Vagina (tissue), 2 donors: ENCODE results near the gene FRMD7. TPM values are rescaled to one million over a fixed set of nuclear protein-coding genes. Genes with fewer than 3 reads are reported as not detected.

ENCODE experiments used
- DNase-seq, 2 donors: peaks; one replicate each; pipeline ENCODE4 v3.0.0-alpha.2; 2017; ENCODE audit errors: extremely low spot score in 2 of 2
- H3K27ac ChIP-seq: fragments of 200-600 bp; sonication (generic); one replicate; pipeline ENCODE4 v1.5.1; 2019
- H3K27me3 ChIP-seq: fragments of 200-600 bp; sonication (generic); one replicate; pipeline ENCODE4 v1.5.1; 2019
- H3K36me3 ChIP-seq, 2 donors: fragments of 200-600 bp; sonication (generic); one replicate each; pipeline ENCODE4 v1.5.1; 2017 to 2019
- H3K4me1 ChIP-seq: fragments of 200-600 bp; sonication (generic); one replicate; pipeline ENCODE4 v1.5.1; 2019
- H3K4me3 ChIP-seq, 2 donors: fragments of 200-600 bp; sonication (generic); 1 replicate in 1 of 2; 2 replicates in 1 of 2; pipeline ENCODE4 v1.5.1; 2016 to 2019
- H3K9me3 ChIP-seq: fragments of 200-600 bp; sonication (generic); one replicate; pipeline ENCODE4 v1.5.1; 2019
- POLR2A ChIP-seq, 2 donors: fragments of 450-650 bp; IDR thresholded peaks; one replicate each; pipeline ENCODE4 v1.6.1; 2017; ENCODE audit warnings: antibody characterized with exemption in 2 of 2, mild to moderate bottlenecking in 2 of 2, moderate library complexity in 2 of 2
- POLR2AphosphoS5 ChIP-seq, 2 donors: sonication (generic); formaldehyde crosslinking; IDR thresholded peaks; one replicate each; pipeline ENCODE4 v1.9.0; 2017; ENCODE audit warnings: antibody characterized with exemption in 2 of 2, mild to moderate bottlenecking in 2 of 2, low read depth in 1 of 2; ENCODE audit not compliant: insufficient read depth in 1 of 2
- intact Hi-C: fragments of 100-400 bp; cut with DNase I; formaldehyde crosslinking; loops from one replicate; pipeline ENCODE4 v1.15.1; 2023
- total RNA-seq: library from RNA; depleted of rRNA; stranded (reverse); fragments of >200 nt; gene quantifications from one replicate; pipeline ENCODE4 v1.2.3, GENCODE V29; 2016
- TF ChIP-seq, protein P1 (sequence below), 3 experiments: fragments of 450-650 bp in 2 of 3; fragments of 200-600 bp in 1 of 3; sonication (generic) in 1 of 3; IDR thresholded peaks; one replicate each; pipeline ENCODE4 v1.5.1; 2017 to 2019; ENCODE audit warnings: antibody characterized with exemption in 3 of 3, mild to moderate bottlenecking in 2 of 3, moderate library complexity in 2 of 3

FRMD7 gene, protein sequence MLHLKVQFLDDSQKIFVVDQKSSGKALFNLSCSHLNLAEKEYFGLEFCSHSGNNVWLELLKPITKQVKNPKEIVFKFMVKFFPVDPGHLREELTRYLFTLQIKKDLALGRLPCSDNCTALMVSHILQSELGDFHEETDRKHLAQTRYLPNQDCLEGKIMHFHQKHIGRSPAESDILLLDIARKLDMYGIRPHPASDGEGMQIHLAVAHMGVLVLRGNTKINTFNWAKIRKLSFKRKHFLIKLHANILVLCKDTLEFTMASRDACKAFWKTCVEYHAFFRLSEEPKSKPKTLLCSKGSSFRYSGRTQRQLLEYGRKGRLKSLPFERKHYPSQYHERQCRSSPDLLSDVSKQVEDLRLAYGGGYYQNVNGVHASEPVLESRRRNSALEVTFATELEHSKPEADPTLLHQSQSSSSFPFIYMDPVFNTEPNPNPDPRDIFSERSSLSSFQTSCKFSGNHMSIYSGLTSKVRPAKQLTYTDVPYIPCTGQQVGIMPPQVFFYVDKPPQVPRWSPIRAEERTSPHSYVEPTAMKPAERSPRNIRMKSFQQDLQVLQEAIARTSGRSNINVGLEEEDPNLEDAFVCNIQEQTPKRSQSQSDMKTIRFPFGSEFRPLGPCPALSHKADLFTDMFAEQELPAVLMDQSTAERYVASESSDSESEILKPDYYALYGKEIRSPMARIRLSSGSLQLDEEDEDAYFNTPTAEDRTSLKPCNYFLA
- total RNA-seq: not detected

- no peak within 1 kb of the TSS for H3K27ac ChIP-seq
- no peaks in the 10 kb centered on the region for H3K36me3 ChIP-seq
- H3K9me3 ChIP-seq: no peaks in the 10 kb centered on the region
- DNase-seq: no peak
- intact Hi-C loops: no loop called here
- H3K4me1 ChIP-seq: no peaks in the 10 kb centered on the region
- no peak for TF ChIP-seq POLR2A (IDR thresholded peaks at IDR 0.05)
- no peaks in the 10 kb centered on the region for H3K27me3 ChIP-seq
- no peak within 1 kb of the TSS for H3K4me3 ChIP-seq
These were observed at the start of gene FRMD7 for GRCh38 chrX:132127743-132128142. Gene FRMD7 (minus strand): TSS chrX:132128020. CDS start chrX:132127844, 176 bp downstream.

- Histone ChIP-seq H3K27me3 (peaks cover 4% of the 10 kb centered on the region), H3K4me1 (no peaks in the 10 kb centered on the region), H3K36me3 (no peaks in the 10 kb centered on the region), H3K4me3 (no peak overlapping the region), H3K27ac (no peak overlapping the region), H3K9me3 (no peaks in the 10 kb centered on the region)
- no peak for DNase-seq
- TF ChIP-seq, protein P1, sequence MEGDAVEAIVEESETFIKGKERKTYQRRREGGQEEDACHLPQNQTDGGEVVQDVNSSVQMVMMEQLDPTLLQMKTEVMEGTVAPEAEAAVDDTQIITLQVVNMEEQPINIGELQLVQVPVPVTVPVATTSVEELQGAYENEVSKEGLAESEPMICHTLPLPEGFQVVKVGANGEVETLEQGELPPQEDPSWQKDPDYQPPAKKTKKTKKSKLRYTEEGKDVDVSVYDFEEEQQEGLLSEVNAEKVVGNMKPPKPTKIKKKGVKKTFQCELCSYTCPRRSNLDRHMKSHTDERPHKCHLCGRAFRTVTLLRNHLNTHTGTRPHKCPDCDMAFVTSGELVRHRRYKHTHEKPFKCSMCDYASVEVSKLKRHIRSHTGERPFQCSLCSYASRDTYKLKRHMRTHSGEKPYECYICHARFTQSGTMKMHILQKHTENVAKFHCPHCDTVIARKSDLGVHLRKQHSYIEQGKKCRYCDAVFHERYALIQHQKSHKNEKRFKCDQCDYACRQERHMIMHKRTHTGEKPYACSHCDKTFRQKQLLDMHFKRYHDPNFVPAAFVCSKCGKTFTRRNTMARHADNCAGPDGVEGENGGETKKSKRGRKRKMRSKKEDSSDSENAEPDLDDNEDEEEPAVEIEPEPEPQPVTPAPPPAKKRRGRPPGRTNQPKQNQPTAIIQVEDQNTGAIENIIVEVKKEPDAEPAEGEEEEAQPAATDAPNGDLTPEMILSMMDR (IDR thresholded peaks at IDR 0.05): no peak
- TF ChIP-seq POLR2AphosphoS5 (IDR thresholded peaks at IDR 0.05; ENCODE audit: insufficient read depth in 1 of 2, low read depth in 1 of 2) (no peak), POLR2A (IDR thresholded peaks at IDR 0.05) (no peak)
- intact Hi-C loops: no loop called here
These were observed 45.8 kb upstream of the FRMD7 start for GRCh38 chrX:132173647-132174046.

DNA sequence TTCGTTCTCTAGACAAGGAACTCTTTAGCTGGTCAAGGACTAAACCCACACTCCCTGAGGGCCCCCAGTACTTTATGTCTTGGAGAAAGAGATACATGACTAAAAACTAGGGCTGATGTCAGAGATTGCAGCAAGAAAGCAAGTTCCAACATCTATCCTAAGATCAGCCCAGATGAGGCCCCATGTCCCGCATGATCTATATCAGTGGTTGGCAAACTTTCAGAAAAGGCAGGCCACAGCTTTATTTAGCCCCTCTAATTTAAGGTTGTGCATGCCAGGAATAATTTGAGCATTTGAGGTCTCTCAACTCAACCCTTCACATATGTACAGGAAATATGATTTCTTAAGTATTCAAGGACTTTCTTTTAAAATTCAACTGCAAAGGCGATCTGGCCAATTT, 44.1 kb upstream of the FRMD7 start:
- Histone ChIP-seq H3K9me3 (no peaks in the 10 kb centered on the region), H3K4me1 (no peaks in the 10 kb centered on the region), H3K27ac (no peak overlapping the region), H3K36me3 (no peaks in the 10 kb centered on the region), H3K27me3 (no peaks in the 10 kb centered on the region), H3K4me3 (no peak overlapping the region)
- intact Hi-C loops: no loop called here
- TF ChIP-seq, protein P1 (IDR thresholded peaks at IDR 0.05): no peak
- TF ChIP-seq POLR2A (IDR thresholded peaks at IDR 0.05) (no peak), POLR2AphosphoS5 (IDR thresholded peaks at IDR 0.05; ENCODE audit: insufficient read depth in 1 of 2, low read depth in 1 of 2) (no peak)
- no peak for DNase-seq

GRCh38 chrX:132171478-132171877, 43.7 kb upstream of the FRMD7 start:
- H3K9me3 ChIP-seq: no peaks in the 10 kb centered on the region
- no peaks in the 10 kb centered on the region for H3K4me1 ChIP-seq
- intact Hi-C loops: no loop called here
- no peaks in the 10 kb centered on the region for H3K36me3 ChIP-seq
- no peak for DNase-seq
- no peak overlapping the region for H3K4me3 ChIP-seq
- no peaks in the 10 kb centered on the region for H3K27me3 ChIP-seq
- H3K27ac ChIP-seq: no peak overlapping the region
- no peak for TF ChIP-seq POLR2AphosphoS5 (IDR thresholded peaks at IDR 0.05; ENCODE audit: insufficient read depth in 1 of 2, low read depth in 1 of 2)
- TF ChIP-seq POLR2A (IDR thresholded peaks at IDR 0.05): no peak
- TF ChIP-seq, protein P1 (IDR thresholded peaks at IDR 0.05): no peak

DNA sequence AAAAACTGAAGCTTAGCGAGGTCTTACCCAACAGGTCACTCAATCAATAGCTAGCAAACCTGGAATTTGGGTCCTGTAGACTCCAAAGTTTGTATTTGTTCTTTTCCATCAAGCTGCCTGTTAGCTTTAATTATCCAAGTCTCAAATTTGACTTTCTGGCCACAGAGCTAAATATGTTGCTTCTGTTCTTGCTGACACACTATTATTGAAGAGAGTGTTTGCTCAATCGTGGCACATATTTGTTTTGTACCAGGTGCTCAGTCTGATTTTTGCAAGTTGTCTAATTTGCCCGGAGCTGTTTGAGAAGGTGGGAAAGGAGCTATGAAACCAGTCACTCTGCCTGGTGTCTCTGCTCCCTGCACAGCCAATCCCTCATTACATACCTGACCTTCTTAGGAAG, 41.7 kb upstream of the FRMD7 start:
- TF ChIP-seq, protein P1 (IDR thresholded peaks at IDR 0.05): no peak
- TF ChIP-seq POLR2AphosphoS5 (IDR thresholded peaks at IDR 0.05; ENCODE audit: insufficient read depth in 1 of 2, low read depth in 1 of 2): no peak
- TF ChIP-seq POLR2A (IDR thresholded peaks at IDR 0.05): no peak
- no peaks in the 10 kb centered on the region for H3K36me3 ChIP-seq
- no peak overlapping the region for H3K27ac ChIP-seq
- intact Hi-C loops: no loop called here
- no peaks in the 10 kb centered on the region for H3K9me3 ChIP-seq
- no peak overlapping the region for H3K4me3 ChIP-seq
- no peaks in the 10 kb centered on the region for H3K4me1 ChIP-seq
- no peak for DNase-seq
- no peaks in the 10 kb centered on the region for H3K27me3 ChIP-seq
